ENCODE results near the gene PRKN.
"Not testable (repeated sequence)": the region's sequence is repeated elsewhere in the genome, so short reads cannot be mapped to it uniquely, and the experiment has no call there.

The PRKN gene

GRCh38 chr6:161314541-161315245 is 1412.9 kb downstream of the PRKN start:
- not testable (repeated sequence) for DNase-seq

DNA sequence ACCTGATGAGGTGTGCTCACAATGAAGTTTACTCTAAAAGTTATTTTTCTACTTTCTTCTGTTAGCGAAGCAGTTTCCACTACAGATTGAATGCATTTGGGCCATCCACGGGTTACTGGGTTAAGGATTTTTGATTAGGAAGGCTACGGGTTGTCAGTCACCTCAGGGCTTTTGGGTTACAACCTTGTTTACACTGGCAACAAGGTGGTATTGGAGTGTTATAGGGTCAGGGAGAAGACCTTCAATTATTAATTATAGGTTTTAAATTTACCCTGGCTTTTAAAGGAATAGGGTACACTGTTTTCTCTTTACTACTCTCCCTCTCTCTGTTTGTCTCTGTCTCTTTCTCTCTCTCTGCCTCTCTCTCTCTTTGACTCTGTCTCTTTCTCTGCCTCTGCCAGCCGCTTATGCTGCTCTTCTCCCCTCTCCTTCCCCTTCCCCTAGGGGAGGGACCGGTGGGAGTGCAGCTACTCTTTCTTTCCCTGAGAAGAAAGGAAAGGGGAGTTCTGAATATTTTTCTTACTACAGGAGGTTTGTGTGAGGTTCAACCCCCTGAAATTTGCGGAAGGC is 1413.5 kb downstream of the PRKN start:
- no peak for DNase-seq

DNA sequence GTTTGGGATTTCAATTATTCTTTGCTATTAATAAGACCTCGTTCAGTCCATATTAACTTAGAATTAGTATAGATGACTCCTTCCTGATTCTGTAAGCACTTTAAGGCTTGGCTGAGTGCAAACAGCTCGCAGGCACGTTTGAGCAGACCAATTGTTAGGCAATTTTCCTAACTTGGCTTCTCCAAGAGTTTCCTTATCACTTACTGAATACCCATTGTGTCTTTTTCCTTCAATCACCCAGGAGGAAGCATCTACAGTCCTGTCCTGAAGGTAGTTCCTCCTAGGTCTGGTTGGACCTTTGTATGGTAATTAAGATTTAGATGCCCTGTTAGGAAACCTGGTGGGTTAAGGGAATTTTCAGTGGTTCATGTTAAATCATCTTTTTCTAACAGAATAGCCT is 1414.1 kb downstream of the PRKN start:
- not testable (repeated sequence) for DNase-seq

DNA sequence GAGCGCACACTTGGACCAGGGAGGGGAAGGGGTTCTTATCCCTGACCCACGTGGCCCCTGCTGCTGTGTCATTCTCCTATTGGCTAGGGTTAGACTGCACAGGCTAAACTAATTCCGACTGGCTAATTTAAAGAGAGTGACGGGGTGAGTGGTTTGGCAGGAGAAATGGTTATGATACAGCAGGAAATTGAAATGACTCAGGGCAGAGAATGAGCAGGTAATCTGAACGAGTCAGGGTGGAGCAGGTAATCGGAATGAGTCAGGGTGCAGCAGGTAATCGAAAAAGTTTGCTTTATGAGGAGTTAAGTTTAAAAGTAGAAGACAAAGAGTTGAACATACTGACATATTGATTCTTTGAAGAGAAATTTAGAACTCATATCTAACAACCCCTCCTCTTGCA is 1417.8 kb downstream of the PRKN start:
- DNase-seq: not testable (repeated sequence)

- no peak for DNase-seq
These were observed 1419.4 kb downstream of the PRKN start for GRCh38 chr6:161308075-161308655.

GRCh38 chr6:161305860-161306259 is 1421.7 kb downstream of the PRKN start:
- DNase-seq: no peak

DNA sequence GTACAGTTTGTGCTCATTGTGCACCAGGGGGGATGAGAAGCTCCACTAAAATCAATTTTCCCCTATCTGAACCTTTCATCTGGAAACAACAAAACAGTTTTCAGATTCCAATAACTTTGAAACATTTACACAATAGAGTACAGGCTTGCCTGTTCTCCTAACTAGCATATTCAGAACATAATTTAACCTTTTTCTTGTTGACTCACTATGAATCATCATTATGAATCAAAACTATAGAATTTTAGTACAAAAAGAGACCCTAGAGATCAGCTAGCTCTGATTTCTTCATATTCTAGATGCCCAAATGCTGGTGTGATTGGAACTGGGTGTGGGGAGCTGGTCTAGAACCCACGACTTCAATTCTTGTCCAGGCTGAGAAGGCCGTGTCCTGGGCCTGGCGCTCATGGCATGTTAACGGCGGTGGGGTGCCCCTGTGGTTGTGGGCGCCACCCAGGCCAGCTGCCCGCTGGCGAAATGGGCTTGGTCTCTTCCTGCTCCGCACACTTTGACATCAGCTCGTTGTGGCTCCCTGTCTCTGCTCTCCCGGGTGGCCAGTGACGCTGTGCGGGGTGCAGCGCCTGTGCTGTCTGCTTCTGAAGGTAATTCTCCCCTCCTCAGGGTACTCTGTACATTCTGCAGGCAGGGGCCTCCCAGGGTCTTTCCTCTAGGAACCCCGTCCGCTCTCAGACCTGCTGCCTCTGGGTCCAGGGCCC is 1423.8 kb downstream of the PRKN start:
- DNase-seq: no peak

- no peak for DNase-seq
These were observed 1424.6 kb downstream of the PRKN start for GRCh38 chr6:161302949-161303348.

DNA sequence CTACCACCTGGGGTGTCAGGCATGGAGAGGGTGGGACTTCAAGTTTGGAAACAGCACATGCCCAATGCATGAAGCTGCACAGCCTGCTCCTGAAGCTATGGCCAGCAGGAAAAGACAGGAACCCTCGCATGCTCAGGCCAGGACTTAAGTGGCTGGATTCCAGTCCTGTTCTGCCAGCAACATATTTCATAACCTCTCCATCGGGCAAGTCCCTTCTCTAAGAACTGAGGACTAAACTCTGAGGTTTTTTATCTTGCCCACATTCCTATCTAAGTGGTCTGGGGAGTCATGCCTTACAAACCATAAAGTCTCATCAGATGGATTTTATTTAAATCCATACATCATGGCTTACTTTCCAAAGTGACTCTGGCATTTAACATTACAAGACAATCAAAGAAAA is 1426.2 kb downstream of the PRKN start:
- no peak for DNase-seq

- DNase-seq: no peak
These were observed 1426.7 kb downstream of the PRKN start for GRCh38 chr6:161300823-161301222.

GRCh38 chr6:161299726-161300125 is 1427.8 kb downstream of the PRKN start:
- no peak for DNase-seq

Measured in right forelimb (tissue), 1 donor.